Esophagus mucosa (tissue), 1 donor: Measurements from ENCODE around the gene PRR11. TPM values are rescaled to one million over a fixed set of nuclear protein-coding genes. Genes with fewer than 3 reads are reported as not detected.
A peak's percentile ranks its signal among the peaks of the same experiment; 100 is the strongest.
"Not testable (repeated sequence)": the region's sequence is repeated elsewhere in the genome, so short reads cannot be mapped to it uniquely, and the experiment has no call there.

Experiments used
- ATAC-seq: fragments of 200-7000 bp; cut with Tn5 transposase; one replicate; pipeline ENCODE4 v1.9.1; 2020
- total RNA-seq: library from RNA; stranded (reverse); gene quantifications from one replicate; pipeline ENCODE4 v1.2.4, GENCODE V29; 2023
- donor health status: DM: yes; HTN: yes; CAD: no.

PRR11 gene
- total RNA-seq, 1 donor from 2014 or later = 25.4 TPM

DNA sequence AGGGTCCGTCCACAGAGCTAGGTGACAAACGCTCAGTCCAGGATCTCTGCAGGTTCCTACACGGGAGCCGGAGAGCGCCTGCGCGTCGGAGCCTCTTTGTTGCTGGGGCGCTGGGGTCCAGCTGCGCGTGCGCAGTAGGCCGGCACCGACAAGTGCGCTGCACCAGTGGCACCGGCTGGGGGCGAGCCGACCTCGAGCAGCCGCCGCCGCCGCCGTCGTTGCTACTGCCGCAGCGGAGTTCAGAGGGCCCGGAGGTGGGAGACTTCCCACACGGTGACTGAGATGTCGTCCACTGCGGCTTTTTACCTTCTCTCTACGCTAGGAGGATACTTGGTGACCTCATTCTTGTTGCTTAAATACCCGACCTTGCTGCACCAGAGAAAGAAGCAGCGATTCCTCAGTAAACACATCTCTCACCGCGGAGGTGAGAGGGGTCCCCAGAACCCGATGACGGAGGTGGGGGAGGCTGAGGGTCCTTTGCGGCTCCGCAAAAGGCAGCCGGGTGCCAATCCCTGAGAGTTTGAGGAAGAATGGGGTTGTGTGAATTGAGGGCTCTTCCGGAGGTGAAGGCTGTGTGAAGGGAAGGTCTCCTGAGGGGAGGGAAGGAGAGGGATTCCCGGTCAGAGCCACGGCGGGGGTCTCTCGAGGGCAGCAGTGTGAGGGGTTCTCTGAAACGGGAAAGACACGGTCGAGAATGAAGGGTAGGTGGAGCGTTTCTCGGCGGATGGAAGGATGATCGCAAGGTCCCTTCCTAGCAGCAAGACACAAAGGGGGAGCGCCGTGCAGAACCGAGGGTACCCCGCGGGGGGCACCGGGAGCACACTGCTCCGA lies 65.0 kb downstream of the PRR11 start, which contains the start of gene GDPD1:
Gene GDPD1 (plus strand): TSS at position 184 of the 831 bp plus-strand sequence. CDS start 99 bp downstream, at position 283.
- peak; percentile 97 for ATAC-seq

DNA sequence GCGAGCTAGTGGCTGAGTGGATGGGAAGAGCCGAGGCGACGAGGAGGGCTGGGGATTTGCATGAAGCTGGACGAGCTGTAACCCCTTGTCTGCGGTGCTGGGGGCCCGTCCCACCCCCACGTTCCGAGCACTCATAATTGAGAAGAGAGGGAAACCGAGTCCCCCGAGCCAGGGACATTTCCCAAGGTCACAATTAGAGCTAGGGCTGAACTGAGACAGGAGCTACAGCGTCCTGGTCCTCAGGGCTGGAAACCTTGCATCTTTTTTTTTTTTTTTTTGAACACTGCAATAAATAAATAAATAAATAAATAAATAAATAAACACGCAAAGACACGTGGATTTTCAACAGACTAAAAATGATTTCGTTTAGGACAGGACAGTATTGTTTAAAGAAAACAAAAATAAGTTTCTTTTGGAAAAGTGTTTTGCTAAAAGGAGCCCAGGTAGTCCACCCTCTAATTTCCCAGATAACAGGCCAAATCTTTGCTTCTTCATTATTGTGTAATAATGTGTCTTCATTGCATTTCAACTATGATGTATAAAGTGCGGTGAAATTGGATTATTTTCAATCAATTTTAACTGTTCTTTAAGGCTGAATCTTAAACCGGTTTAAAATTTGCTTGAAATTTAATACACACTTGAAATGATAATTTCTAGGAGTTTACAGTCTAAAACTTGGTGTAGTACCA lies 65.8 kb downstream of the PRR11 start:
- no peak for ATAC-seq

DNA sequence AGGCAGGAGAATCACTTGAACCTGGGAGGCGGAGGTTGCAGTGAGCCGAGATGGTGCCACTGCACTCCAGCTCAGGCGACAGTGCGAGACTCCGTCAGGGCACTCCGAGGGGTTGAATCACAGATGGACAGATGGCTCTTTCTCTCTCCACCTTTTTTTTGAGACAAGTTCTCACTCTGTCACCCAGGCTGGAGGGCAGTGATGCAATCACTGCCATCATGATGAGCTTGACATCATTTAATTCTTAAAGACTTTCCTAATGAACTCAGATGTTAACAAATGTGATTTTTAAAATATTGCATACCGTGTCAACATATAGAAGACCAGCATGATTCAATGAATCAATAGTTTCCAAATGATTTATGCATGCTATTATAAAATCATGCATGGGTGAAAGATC lies 68.3 kb downstream of the PRR11 start:
- no peak for ATAC-seq

DNA sequence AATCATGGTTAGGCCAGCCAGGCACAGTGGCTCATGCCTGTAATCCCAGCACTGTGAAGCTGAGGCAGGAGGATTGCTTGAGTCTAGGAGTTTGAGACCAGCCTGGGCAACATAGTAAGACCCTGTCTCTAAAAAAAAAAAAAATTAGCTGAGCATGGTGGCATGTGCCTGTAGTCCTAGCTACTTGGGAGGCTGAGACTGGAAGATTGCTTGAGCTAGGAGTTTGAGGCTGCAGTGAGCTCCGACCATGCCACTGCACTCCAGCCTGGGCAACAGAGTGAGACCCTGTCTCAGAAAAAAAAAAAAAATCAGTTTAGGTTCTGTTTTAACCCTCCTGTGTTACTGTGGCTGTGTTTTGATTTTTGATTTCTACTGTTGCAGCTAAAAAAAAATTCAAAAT lies 73.0 kb downstream of the PRR11 start:
- not testable (repeated sequence) for ATAC-seq

DNA sequence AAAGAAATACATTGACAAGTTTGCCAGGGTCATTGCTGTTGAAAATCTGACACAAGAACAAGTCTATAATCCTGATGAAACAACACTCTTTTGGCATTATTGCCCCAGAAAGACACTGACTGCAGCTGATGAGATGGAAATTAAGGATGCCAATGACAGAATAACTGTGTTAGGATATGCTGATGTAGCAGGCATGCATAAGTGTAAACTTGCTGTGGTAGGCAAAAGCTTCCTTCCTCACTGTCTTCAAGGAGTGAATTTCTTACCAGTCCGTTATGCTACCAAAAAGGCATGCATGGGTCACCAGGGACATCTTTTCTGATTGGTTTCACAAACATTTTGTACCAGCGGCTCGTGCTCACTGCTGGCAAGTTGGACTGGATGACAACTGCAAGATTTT lies 75.2 kb downstream of the PRR11 start:
- ATAC-seq = no peak

DNA sequence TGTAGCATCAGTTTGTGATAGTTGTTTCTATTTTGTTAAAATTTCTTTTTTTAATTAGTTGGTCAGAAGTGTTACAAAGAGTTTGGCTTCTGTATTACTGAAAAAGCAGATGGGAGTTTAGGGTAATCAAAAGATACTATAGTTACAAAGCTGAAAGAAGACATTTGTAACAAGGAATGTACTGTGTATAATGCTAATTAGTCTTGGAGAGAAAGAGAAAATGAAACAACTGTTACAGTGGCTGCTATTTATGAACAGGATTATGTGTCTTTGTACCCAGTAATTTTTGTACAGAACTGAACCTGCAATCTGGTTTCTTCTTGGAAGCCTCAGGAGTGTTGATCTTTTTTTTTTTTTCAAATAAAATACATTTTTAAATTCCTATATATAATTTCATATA lies 79.1 kb downstream of the PRR11 start:
- no peak for ATAC-seq

DNA sequence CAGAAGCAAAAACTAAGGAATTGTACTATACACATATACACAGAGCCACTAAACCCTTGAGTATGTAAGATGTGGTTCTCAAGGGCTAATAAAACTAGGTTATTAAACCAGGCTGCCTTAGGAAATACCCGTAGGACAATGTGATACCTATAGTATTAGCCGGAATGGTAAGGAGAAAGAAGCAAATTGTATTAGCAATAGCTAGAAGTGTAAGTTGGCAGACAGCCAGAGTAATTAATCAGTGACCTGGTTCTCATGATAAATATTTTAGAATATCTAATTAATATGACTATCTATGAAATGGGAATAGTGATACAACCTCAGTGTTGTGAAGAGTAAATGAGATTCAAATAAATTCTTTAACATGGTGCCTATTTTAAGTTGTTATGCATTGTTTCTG lies 83.4 kb downstream of the PRR11 start:
- no peak for ATAC-seq

DNA sequence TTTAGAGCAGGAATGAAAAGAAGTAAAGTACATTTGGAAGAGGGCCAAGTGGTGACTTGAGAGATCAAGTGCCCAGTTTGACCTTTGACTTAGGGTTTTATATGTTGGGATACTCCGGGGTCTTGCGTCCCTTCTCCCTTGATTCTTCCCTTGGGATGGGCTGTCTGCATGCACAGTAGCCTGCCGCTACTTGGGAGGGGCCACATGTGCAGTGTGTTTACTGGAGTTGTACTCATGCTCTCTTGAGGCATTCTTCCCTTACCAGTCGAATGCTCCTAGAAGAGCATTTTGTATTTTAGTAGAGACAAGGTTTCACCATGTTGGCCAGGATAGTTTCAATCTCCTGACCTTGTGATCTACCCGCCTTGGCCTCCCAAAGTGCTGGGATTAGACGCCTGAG lies 88.5 kb downstream of the PRR11 start:
- no peak for ATAC-seq

Other genes with a start within 250 kb of the PRR11 start
- gene TRIM37, start 48.9 kb upstream of the PRR11 start, total RNA-seq = 14.0 TPM
- 36.7 TPM for gene SKA2, start 560 bp upstream of the PRR11 start, total RNA-seq
- gene SMG8, start 54.3 kb downstream of the PRR11 start, total RNA-seq = 7.6 TPM
- gene GDPD1, start 64.8 kb downstream of the PRR11 start, total RNA-seq = 0.96 TPM
- gene YPEL2, start 175.9 kb downstream of the PRR11 start, total RNA-seq = 5.7 TPM